ENCODE data around the gene FSD1.
"Not testable (repeated sequence)": the region's sequence is repeated elsewhere in the genome, so short reads cannot be mapped to it uniquely, and the experiment has no call there.

The FSD1 gene

DNA sequence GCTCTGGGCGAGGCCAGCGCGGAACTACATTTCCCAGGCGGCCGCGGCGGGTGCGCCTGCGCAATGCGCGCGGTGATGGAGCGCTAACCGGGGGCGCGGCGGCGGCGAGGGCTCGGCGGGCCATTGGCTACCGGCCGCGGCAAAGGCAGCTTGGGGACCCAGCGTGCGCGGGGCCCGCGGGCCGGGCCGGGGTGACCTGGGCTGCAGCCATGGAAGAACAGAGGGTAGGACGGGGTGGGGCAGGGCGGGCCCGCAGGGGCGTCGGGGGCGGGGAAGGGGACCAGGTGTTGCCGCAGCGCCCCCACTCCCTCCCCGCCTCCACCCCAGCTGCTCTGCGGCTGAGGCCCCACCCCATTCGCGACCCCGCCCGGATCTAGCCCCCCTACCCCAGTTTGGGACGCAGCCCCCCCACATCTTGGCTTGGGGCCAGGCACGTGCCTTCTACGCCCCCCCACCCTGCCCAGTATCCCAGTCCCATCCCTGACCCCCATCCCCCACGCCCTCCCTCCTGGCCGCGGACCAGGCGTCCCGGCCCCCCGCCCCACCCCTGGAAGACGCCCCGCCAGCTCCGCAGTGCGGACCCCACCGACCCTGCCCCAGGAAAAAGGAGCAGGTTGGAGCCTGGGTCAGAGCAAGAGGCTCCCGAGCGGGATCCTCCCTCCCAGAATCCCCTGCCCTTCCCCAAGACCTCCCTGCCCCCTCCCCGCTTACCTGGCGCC, at the start of gene FSD1:
Gene FSD1 (plus strand): TSS at position 61 of the 719 bp plus-strand sequence. CDS start 149 bp downstream, at position 210.
- DNase-seq (ENCODE audit: low read depth) = peak; percentile 66

DNA sequence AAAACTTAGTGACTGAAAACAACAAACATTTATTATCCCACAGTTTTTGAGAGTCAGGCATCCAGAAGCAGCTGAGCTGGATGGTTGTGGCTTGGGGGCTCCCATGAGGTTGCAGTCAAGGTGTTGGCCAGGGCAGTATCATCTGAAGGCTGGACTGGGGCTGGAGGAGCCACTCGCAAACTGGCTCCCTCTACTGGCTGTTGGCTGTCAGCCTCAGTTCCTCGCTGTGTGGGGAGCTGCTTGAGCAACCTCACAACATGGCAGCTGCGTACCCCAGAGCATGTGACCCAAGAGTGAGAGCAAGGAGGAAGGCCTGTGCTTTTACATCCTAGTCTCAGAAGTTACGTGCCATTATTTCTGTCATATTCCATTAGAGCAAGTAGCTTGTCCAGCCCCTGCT, 47.8 kb upstream of the FSD1 start:
- DNase-seq (ENCODE audit: low read depth) = no peak

GRCh38 chr19:4257025-4257424, 47.4 kb upstream of the FSD1 start:
- no peak for DNase-seq (ENCODE audit: low read depth)

DNA sequence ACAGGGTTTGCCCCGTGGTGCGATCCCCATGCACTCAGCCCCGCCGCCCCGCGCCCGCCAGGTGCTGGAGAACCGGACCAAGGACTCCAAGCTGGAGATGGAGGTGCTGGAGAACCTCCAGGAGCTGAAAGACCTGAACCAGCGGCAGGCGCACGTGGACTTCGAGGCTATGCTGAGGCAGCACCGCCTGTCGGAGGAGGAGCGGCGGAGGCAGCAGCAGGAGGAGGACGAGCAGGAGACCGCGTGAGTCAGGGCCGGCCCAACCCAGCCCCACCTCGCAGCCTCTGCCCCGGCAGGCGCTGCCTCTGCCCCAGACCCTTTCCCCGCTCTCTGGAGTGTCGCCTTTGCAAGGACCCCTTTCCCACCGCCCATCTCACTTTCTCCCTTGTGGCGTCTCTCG, 46.2 kb upstream of the FSD1 start:
- DNase-seq (ENCODE audit: low read depth) = no peak

DNA sequence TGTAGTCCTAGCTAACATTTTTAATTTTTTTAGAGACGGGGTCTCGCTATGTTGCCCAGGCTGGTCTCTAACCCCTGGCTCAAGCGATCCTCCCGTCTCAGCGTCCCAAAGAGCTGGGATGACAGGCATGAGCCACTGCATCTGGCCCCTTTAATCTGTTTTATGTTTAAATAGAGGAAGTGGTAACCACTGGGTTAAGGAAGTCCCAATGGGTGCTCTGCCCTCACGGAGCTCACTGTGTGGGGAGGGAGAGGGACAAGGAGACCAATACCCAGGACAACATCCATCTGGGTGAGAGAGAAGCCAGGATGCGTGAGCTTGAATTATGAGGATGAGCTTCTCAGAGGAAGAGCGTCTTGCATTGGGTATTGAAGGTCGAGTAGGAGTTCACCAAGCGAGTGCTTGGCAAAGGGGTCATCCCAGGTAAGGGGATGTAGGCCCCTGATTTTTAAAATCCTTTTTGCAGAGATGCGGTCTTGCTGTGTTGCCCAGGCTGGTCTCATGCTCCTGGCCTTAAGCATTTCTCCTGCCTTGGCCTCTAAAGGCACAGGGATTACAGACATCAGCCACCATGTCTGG, 43.7 kb upstream of the FSD1 start:
- no peak for DNase-seq (ENCODE audit: low read depth)

- DNase-seq (ENCODE audit: low read depth) = no peak
These were observed 39.6 kb upstream of the FSD1 start for GRCh38 chr19:4264812-4265211.

GRCh38 chr19:4266253-4267000, 38.0 kb upstream of the FSD1 start:
- no peak for DNase-seq (ENCODE audit: low read depth)

DNA sequence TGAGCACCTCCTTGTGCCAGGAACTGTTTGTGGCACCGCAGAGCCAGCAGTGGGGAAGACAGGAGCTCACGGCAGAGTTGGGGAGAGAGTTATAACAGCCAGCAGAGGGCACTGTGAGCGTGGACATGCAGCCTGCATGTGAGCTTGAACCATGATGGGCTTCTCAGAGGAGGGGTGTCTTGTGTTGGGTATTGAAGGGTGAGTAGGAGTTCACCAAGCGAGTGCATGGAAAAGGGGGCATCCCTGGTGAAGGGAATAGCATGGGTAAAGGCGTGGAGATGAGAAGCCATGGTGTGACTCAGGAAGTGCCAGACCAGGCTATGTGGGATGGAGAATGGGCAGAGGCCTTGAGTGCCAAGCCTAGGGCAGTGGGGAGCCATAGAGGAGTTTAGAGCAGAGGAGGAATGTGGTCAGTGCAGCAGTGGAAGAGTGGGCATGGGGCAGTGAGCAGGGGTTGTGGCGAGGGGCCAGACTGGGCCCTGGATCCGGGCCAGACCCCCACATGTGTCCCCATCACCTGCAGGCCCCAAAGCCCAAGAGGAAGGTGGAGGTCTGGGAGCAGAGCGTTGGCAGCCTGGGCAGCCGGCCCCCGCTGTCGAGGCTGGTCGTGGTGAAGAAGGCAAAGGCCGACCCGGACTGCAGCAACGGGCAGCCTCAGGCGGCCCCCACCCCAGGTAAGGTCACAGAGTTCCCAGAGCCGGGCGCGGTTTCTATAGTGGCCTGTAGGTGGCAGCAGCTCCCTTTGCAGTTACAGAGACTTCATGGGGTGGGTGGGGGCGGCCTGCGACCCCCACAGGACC, 37.1 kb upstream of the FSD1 start:
- DNase-seq (ENCODE audit: low read depth) = peak; percentile 47

- no peak for DNase-seq (ENCODE audit: low read depth)
These were observed 36.2 kb upstream of the FSD1 start for GRCh38 chr19:4267901-4268815.

GRCh38 chr19:4268816-4269430, 35.5 kb upstream of the FSD1 start:
- no peak for DNase-seq (ENCODE audit: low read depth)

- no peak for DNase-seq (ENCODE audit: low read depth)
These were observed 31.5 kb upstream of the FSD1 start for GRCh38 chr19:4272894-4273293.

DNA sequence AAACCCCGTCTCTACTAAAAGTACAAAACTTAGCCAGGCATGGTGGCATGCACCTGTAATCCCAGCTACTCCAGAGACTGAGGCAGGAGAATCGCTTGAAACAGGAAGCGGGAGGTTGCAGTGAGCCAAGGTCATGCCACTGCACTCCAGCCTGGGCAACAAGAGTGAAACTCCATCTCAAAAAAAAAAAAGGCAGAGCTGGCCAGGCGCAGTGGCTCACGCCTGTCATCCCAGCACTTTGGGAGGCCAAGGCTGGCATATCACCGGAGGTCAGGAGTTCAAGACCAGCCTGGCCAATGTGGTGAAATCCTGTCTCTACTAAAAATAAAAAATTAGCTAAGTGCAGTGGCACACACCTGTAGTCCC, 30.1 kb upstream of the FSD1 start:
- not testable (repeated sequence) for DNase-seq (ENCODE audit: low read depth)

DNA sequence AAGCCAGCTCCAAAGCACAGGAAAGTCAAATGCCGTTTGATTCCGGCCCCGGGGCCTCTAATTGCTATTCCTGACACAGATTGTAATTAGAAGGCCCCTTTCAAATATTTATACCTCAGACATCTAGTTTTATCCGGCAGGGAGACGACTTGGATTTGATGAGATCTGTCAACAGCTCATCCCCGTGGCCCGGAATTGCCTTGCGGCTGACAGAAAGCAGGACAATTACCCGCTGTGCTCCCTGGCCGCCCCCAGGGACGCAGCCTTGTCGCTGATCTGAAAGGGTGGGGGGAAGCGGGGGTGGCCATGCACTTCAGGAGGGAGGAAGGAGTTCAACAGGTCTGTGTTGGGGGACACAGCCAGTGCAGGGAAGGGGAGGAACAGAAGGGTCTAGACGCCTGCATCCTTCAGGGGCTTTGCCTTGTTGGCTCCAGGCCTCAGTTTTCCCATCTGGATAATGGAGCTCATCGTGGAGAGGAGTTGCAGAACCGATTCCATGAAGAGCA, 27.2 kb upstream of the FSD1 start:
- DNase-seq (ENCODE audit: low read depth) = no peak

- DNase-seq (ENCODE audit: low read depth) = no peak
These were observed 26.4 kb upstream of the FSD1 start for GRCh38 chr19:4278010-4278409.

- no peak for DNase-seq (ENCODE audit: low read depth)
These were observed 25.8 kb upstream of the FSD1 start, which contains the start of gene SHD for GRCh38 chr19:4278419-4279266. TSS of gene SHD (plus strand) at chr19:4279266. CDS start at chr19:4280064, 798 bp downstream.

- no peak for DNase-seq (ENCODE audit: low read depth)
These were observed 25.2 kb upstream of the FSD1 start for GRCh38 chr19:4279267-4279529.

DNA sequence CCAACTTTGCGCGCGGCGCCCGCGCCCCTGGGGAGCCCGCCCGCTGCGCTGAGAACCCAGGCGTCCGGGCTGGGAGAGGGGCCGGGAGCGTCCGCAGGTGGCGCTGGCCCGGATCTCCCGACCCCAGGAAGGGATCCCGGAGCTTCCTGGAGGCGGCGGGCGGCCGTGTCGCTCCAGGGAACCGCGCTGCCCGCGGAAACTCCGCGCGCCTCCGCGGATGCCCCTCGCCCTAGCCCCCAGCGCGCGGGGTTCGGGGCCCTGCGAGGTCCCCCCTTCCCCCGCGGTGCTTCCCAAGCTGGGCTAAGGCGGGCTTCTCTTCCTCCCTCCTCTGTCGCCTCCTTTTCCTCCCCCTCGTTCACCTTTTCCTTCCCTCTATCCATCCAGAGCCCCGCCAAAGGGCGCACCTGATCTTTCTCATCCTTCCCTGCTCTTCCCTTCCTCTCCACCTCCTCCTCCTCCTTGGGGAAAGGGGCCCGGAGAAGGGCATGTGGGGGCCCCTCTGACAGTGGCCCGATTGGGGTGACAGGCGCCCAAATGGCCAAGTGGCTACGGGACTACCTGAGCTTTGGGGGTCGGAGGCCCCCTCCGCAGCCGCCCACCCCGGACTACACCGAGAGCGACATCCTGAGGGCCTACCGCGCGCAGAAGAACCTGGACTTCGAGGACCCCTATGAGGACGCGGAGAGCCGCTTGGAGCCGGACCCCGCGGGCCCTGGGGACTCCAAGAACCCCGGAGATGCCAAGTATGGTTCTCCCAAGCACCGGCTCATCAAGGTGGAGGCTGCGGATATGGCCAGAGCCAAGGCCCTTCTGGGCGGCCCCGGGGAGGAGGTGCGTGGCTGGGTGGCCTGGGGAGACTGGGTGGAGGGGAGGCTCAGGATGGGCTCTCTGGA, 24.6 kb upstream of the FSD1 start:
- DNase-seq (ENCODE audit: low read depth) = no peak

DNA sequence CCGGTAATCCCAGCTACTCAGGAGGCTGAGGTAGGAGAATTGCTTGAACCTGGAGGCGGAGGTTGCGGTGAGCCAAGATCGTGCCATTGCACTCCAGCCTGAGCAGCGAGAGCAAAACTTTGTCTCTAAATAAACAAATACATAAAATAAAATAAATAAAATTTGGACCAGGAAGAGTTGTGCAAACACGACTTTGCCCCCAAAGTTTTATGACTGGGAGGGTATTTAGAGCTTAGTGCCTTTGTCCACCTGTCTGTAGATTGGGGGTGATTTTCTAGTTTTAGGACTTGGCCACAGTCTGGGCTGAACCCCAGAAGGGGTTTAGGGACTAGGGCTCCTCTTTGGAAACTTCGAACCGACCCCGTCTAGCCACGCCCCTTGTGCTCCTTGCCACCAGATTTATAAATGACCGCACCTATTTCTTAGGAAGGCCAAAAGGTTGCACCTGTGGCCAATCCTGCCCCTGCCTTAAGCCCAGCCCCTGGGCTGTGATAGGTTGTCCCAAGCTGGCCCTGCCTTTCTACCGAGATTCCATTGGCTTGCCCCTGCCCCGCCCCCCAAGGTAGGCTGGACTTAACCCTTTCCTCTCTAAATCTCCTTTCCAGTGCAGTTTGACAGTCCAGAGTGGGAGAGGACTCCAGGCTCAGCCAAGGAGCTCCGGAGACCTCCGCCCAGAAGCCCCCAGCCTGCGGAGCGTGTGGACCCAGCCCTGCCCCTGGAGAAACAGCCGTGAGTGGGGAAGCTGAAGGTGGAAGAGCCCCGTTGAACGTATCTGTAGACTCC, 20.0 kb upstream of the FSD1 start:
- no peak for DNase-seq (ENCODE audit: low read depth)

Data from activated T-cell treated with anti-CD3 and anti-CD28 coated beads for 24 hours (primary cell).